Measurements from ENCODE around the gene TRIM46.

GRCh38 chr1:155170101-155170785 lies 3.4 kb upstream of the TRIM46 start:
- TF ChIP-seq CTCF (IDR thresholded peaks at IDR 0.05 in 8 of 11, conservative IDR thresholded peaks at IDR 0.05 in 3 of 11) (no peak), POLR2A (IDR thresholded peaks at IDR 0.05) (no peak)
